GM12878 (cell line): ENCODE results near the gene ADAMTS17. TPM values are rescaled to one million over a fixed set of nuclear protein-coding genes. Genes with fewer than 3 reads are reported as not detected.

ENCODE experiments used
- ATAC-seq: fragments of 200-7000 bp; cut with Tn5 transposase; 3 replicates; pipeline ENCODE4 v1.9.1; 2020; ENCODE audit warnings: mild to moderate bottlenecking, moderate library complexity
- BruUV-seq: library from RNA; stranded (reverse); fragments of 400-500 nt; replicated peaks from 2 replicates; lab custom pipeline; 2021; lab: Mats Ljungman, UMichigan
- CTCF ChIA-PET: fragments of 300-600 bp; sonication (Branson Sonifier 250); formaldehyde crosslinking; extraction: SDS; loops from one replicate; lab custom pipeline; 2021; ENCODE audit warnings: inconsistent platforms; lab: Yijun Ruan, JAX
- POLR2A ChIA-PET: fragments of 350-600 bp; formaldehyde crosslinking; extraction: SDS; loops from one replicate; lab custom pipeline; 2021; ENCODE audit warnings: inconsistent platforms; lab: Charles Lee
- RAD21 ChIA-PET: fragments of 300-600 bp; sonication (Branson Sonifier 250); formaldehyde crosslinking; loops from one replicate; lab custom pipeline; 2023; ENCODE audit warnings: antibody characterized with exemption; ENCODE audit not compliant: unreplicated experiment; lab: Charles Lee
- SMC1A ChIA-PET: fragments of 300-600 bp; sonication (Branson Sonifier 250); formaldehyde crosslinking; loops from one replicate; lab custom pipeline; 2023; ENCODE audit not compliant: unreplicated experiment, uncharacterized antibody; lab: Charles Lee
- DNase-seq: peaks from one replicate; pipeline ENCODE4 v3.0.0-alpha.2; 2011; ENCODE audit warnings: low read depth, low spot score
- FAIRE-seq: peaks from 3 replicates; lab custom pipeline; 2011; peaks lifted over from hg19 to GRCh38; lab: Jason Lieb, UNC
- H2AFZ ChIP-seq: 2 replicates; pipeline ENCODE4 v1.6.0; 2011; ENCODE audit warnings: low read depth, low read length, control low read depth; ENCODE audit not compliant: control insufficient read depth
- H3K27ac ChIP-seq: 2 replicates; pipeline ENCODE4 v1.5.1; 2011; ENCODE audit warnings: control low read depth; ENCODE audit not compliant: control insufficient read depth, insufficient read depth
- H3K27me3 ChIP-seq, 2 experiments: replicated peaks in 1 of 2; 2 replicates each; pipeline versions ENCODE4 v1.6.0 to v1.6.1; 2011; ENCODE audit warnings: low read length in 1 of 2; ENCODE audit not compliant: control insufficient read depth in 2 of 2, insufficient read depth in 2 of 2
- H3K36me3 ChIP-seq, 2 experiments: 2 replicates each; pipeline ENCODE4 v1.5.1; 2011; ENCODE audit warnings: low read length in 1 of 2; ENCODE audit not compliant: control insufficient read depth in 2 of 2, insufficient read depth in 2 of 2
- H3K4me1 ChIP-seq: 2 replicates; pipeline ENCODE4 v1.6.1; 2011; ENCODE audit warnings: mild to moderate bottlenecking, low read length, moderate library complexity, mixed read lengths; ENCODE audit not compliant: control insufficient read depth, insufficient read depth
- H3K4me2 ChIP-seq: 2 replicates; pipeline ENCODE4 v1.6.0; 2011; ENCODE audit warnings: control low read depth; ENCODE audit not compliant: control insufficient read depth, insufficient read depth
- H3K4me3 ChIP-seq: fragments of 200-600 bp; sonication (generic); 2 replicates; pipeline ENCODE4 v1.5.1; 2016
- H3K79me2 ChIP-seq: 2 replicates; pipeline ENCODE4 v1.6.0; 2011; ENCODE audit warnings: low read length; ENCODE audit not compliant: control insufficient read depth, insufficient read depth
- H3K9ac ChIP-seq: 2 replicates; pipeline ENCODE4 v1.8.0; 2011; ENCODE audit warnings: low read length, control low read depth, mixed read lengths; ENCODE audit not compliant: control insufficient read depth, insufficient read depth
- H3K9me3 ChIP-seq: replicated peaks from 3 replicates; pipeline ENCODE4 v1.5.1; 2011; ENCODE audit warnings: mild to moderate bottlenecking, low read length; ENCODE audit not compliant: control insufficient read depth, insufficient read depth
- H4K20me1 ChIP-seq: 2 replicates; pipeline ENCODE4 v1.6.0; 2011; ENCODE audit not compliant: control insufficient read depth, insufficient read depth
- BRCA1 ChIP-seq: IDR thresholded peaks from 2 replicates; pipeline ENCODE4 v1.6.1; 2011; ENCODE audit warnings: low read depth, low read length, improper control_type of control experiment
- HDAC2 ChIP-seq: fragments of 200-600 bp; sonication (generic); IDR thresholded peaks from 2 replicates; pipeline ENCODE4 v1.6.1; 2017
- SMAD1 ChIP-seq: fragments of 450-650 bp; IDR thresholded peaks from 2 replicates; pipeline ENCODE4 v1.6.1; 2018; ENCODE audit warnings: mild to moderate bottlenecking, low read depth; ENCODE audit not compliant: partially characterized antibody
- SP1 ChIP-seq: IDR thresholded peaks from one replicate; pipeline ENCODE4 v1.6.1; 2011; ENCODE audit warnings: low read depth, low read length
- SUZ12 ChIP-seq: fragments of 200-600 bp; sonication (generic); IDR thresholded peaks from one replicate; pipeline ENCODE4 v1.6.1; 2018; ENCODE audit warnings: antibody characterized with exemption, mild to moderate bottlenecking; ENCODE audit not compliant: unreplicated experiment
- ZZZ3 ChIP-seq: IDR thresholded peaks from 2 replicates; pipeline ENCODE4 v1.6.1; 2011; ENCODE audit warnings: low read depth; ENCODE audit not compliant: control insufficient read depth, insufficient read length
- WGBS: methylation state at CpG from one replicate; pipeline ENCODE4 v1.1.6; 2016; ENCODE audit warnings: low lambda C conversion rate; ENCODE audit not compliant: insufficient replicate concordance, insufficient coverage; ENCODE audit errors: missing lambda C conversion rate; 5-methylcytosine and 5-hydroxymethylcytosine counted together
- in situ Hi-C: fragments of 300-500 bp; cut with MboI; formaldehyde crosslinking; loops from 9 replicates; pipeline ENCODE4 v1.14.3; 2018; ENCODE audit warnings: mixed read lengths
- intact Hi-C: fragments of 100-400 bp; cut with micrococcal nuclease; formaldehyde crosslinking; loops from one replicate; pipeline ENCODE4 v1.14.2; 2022; ENCODE audit not compliant: unreplicated experiment
- polyA plus RNA-seq, 11 experiments: library from polyadenylated mRNA; depleted of rRNA in 4 of 11; unstranded in 6 of 11; stranded (reverse) in 5 of 11; fragments of >200 nt; fragmentation: Nextera tagmentation in 4 of 11; fragmentation: Illumina TruSeq in 1 of 11; extraction: Ambion mirVana in 4 of 11; extraction: Trizol in 1 of 11; gene quantifications; 1 replicate in 1 of 11; 2 replicates in 10 of 11; pipeline versions ENCODE4 v1.2.1 to v1.2.3, GENCODE V29; 2011 to 2016; ENCODE audit warnings: inconsistent platforms in 2 of 11, missing spikeins in 2 of 11, low read depth in 1 of 11
- total RNA-seq, 4 experiments: library from RNA; depleted of rRNA in 3 of 4; stranded (reverse); fragments of >200 nt in 3 of 4; fragmentation: Illumina TruSeq in 1 of 4; extraction: Trizol in 1 of 4; gene quantifications; 2 replicates each; pipeline versions ENCODE4 v1.2.1 to v1.2.3, GENCODE V29; 2013 to 2021
- TF ChIP-seq, protein P1 (sequence below), 3 experiments: IDR thresholded peaks in 2 of 3; conservative IDR thresholded peaks in 1 of 3; 2 replicates each; pipeline ENCODE4 v1.5.1; 2011; ENCODE audit warnings: low read depth in 3 of 3, low read length in 3 of 3, mild to moderate bottlenecking in 3 of 3, control low read depth in 2 of 3, moderate library complexity in 2 of 3, inconsistent platforms in 1 of 3, mixed read lengths in 1 of 3; ENCODE audit not compliant: control insufficient read depth in 2 of 3, insufficient read depth in 1 of 3; ENCODE audit errors: extremely low read depth in 1 of 3

The ADAMTS17 gene
- total and polyA plus RNA-seq, 10 of the 15 experiments (the other 5 are each of a cell fraction or from before 2014, with no cell fraction given) = 0.04 to 0.50 (median 0.10) TPM; not detected in 4

DNA sequence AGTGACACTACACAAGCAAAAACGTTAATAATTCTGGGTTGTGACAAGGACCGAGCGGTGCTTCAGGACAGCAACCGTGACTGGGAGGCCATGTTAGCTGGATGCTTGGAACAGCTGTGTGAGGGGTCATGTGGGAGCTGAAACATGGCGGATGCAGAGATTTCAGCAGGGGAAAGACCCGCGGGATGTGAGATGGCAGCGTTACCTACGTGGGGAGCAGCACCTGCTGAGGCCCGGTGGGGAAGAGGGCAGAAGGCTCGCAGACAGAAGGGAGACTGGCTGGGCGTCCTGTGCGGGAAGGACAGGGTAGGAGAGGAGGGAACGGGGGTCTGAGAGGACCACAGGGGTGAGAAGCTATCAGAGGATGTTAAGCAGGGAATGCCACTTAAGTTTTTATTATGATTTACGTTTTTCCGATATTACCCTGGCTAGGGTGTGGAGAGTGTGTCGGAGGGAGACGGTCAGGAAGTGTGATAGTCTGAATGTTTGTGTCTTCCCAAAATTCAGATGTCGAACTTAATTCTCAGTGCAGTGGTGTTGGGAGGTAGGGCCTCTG is 379.7 kb downstream of the ADAMTS17 start:
- Histone ChIP-seq H3K9me3 (no peaks in the 10 kb centered on the region; the same call in 2 of the 3 replicates), H3K27ac (no peak overlapping the region), H2AFZ (no peak overlapping the region), H3K4me3 (no peak overlapping the region), H4K20me1 (no peaks in the 10 kb centered on the region), H3K9ac (no peak overlapping the region), H3K27me3 (no peaks in the 10 kb centered on the region), H3K36me3 (no peaks in the 10 kb centered on the region), H3K4me1 (no peaks in the 10 kb centered on the region), H3K4me2 (no peak overlapping the region), H3K79me2 (no peaks in the 10 kb centered on the region)
- DNase-seq (no peak), FAIRE-seq (no peak), ATAC-seq (no peak)
- ChIA-PET SMC1A (no interaction called here), POLR2A (no interaction called here), CTCF (interaction anchor here (0.8 to 1.1 kb wide), 3 partner anchors 16 to 376 kb away, joined by 3 to 5 read pairs (median 3); no protein-coding TSS in a partner anchor), RAD21 (no interaction called here)
- 50% methylated on average over 19 of the region's 19 CpGs for whole genome bisulfite sequencing
- BruUV-seq = no TSS peak
- intact Hi-C loops = no loop called here
- in situ Hi-C loops = no loop called here
- TF ChIP-seq BRCA1 (no peak), HDAC2 (no peak), ZZZ3 (no peak), SMAD1 (no peak), SUZ12 (no peak)

DNA sequence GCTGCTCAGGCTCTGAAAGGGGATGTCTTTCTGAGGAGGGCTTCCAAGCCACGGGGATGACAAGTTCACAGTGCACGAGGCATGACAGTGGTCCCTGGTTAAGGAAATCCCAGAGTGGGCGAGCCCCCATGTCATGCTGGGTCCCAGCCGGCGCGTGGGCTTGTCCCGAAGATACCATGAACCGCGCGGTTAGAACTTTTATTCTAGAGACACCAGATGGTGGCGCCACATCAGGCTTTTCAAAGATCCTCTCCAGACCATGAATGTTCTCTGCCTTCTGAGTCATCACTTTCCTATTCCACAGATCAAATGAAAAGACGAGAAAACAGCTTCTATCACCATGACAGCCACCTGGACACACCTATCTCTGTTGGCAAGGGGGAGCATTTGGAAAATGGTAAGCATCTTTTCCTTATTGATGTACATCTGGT is 380.7 kb downstream of the ADAMTS17 start:
- no TSS peak for BruUV-seq
- no peaks in the 10 kb centered on the region for H3K4me1 ChIP-seq
- no peak for ATAC-seq
- H3K9ac ChIP-seq = no peak overlapping the region
- no peaks in the 10 kb centered on the region for H3K79me2 ChIP-seq
- H3K4me2 ChIP-seq = no peak overlapping the region
- intact Hi-C loops (no loop called here), in situ Hi-C loops (no loop called here)
- RAD21 ChIA-PET = interaction anchor here (1.1 kb wide), 1 partner anchor 209 kb away, joined by 3 read pairs; no protein-coding TSS in a partner anchor
- no peaks in the 10 kb centered on the region; the same call in 2 of the 3 replicates for H3K9me3 ChIP-seq
- WGBS = 41% methylated on average over 12 of the region's 12 CpGs
- H3K36me3 ChIP-seq = no peaks in the 10 kb centered on the region
- no peak for FAIRE-seq
- SMC1A ChIA-PET = no interaction called here
- POLR2A ChIA-PET = no interaction called here
- no peak overlapping the region for H3K27ac ChIP-seq
- CTCF ChIA-PET = interaction anchor here (1.0 to 1.1 kb wide), 2 partner anchors 15 to 50 kb away, joined by 3 to 5 read pairs; no protein-coding TSS in a partner anchor
- TF ChIP-seq SP1 = no peak
- TF ChIP-seq, protein P1, sequence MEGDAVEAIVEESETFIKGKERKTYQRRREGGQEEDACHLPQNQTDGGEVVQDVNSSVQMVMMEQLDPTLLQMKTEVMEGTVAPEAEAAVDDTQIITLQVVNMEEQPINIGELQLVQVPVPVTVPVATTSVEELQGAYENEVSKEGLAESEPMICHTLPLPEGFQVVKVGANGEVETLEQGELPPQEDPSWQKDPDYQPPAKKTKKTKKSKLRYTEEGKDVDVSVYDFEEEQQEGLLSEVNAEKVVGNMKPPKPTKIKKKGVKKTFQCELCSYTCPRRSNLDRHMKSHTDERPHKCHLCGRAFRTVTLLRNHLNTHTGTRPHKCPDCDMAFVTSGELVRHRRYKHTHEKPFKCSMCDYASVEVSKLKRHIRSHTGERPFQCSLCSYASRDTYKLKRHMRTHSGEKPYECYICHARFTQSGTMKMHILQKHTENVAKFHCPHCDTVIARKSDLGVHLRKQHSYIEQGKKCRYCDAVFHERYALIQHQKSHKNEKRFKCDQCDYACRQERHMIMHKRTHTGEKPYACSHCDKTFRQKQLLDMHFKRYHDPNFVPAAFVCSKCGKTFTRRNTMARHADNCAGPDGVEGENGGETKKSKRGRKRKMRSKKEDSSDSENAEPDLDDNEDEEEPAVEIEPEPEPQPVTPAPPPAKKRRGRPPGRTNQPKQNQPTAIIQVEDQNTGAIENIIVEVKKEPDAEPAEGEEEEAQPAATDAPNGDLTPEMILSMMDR (IDR thresholded peaks at IDR 0.05 in 2 of 3, conservative IDR thresholded peaks at IDR 0.05 in 1 of 3; ENCODE audit: control insufficient read depth in 2 of 3, extremely low read depth in 1 of 3, insufficient read depth in 1 of 3, low read depth in 3 of 3, low read length in 3 of 3) = peak in 1 of 3 experiments; percentile 11; a peak in 1 of 6 replicates
- no peak overlapping the region for H3K4me3 ChIP-seq
- no peaks in the 10 kb centered on the region for H4K20me1 ChIP-seq
- no peak for DNase-seq
- H2AFZ ChIP-seq = no peak overlapping the region
- no peaks in the 10 kb centered on the region for H3K27me3 ChIP-seq
